ENCODE results near the gene ACTL8. TPM values are rescaled to one million over a fixed set of nuclear protein-coding genes. Genes with fewer than 3 reads are reported as not detected.
A peak's percentile ranks its signal among the peaks of the same experiment; 100 is the strongest.

The ACTL8 gene
- total RNA-seq, result not detected

- Mint-ChIP-seq H3K4me3 (no peak within 1 kb of the TSS), H3K9me3 (peaks cover 41% of the 10 kb centered on the region)
Measured at GRCh38 chr1:17755120-17755519, at the start of gene ACTL8. TSS of gene ACTL8 (plus strand) at chr1:17755333. CDS start at chr1:17823009, 67,676 bp downstream.

GRCh38 chr1:17706445-17706844, 48.7 kb upstream of the ACTL8 start:
- Mint-ChIP-seq H3K4me1 (no peaks in the 10 kb centered on the region), H3K36me3 (no peaks in the 10 kb centered on the region), H3K27ac (no peak overlapping the region), H3K27me3 (no peaks in the 10 kb centered on the region), H3K4me3 (no peak overlapping the region), H3K9me3 (no peaks in the 10 kb centered on the region)
- DNase-seq, result no peak

More at GRCh38 chr1:17755120-17755519, at the start of gene ACTL8:
- no peak within 1 kb of the TSS for H3K27ac Mint-ChIP-seq
- DNase-seq, result peak; percentile 7
- no peaks in the 10 kb centered on the region for H3K4me1 Mint-ChIP-seq
- H3K27me3 Mint-ChIP-seq, result peaks cover 3% of the 10 kb centered on the region
- H3K36me3 Mint-ChIP-seq, result peaks cover 8% of the 10 kb centered on the region

- DNase-seq, result no peak
- H3K4me1 Mint-ChIP-seq, result no peaks in the 10 kb centered on the region
- no peak overlapping the region for H3K27ac Mint-ChIP-seq
- H3K4me3 Mint-ChIP-seq, result no peak overlapping the region
- H3K36me3 Mint-ChIP-seq, result no peaks in the 10 kb centered on the region
- H3K27me3 Mint-ChIP-seq, result no peaks in the 10 kb centered on the region
- no peaks in the 10 kb centered on the region for H3K9me3 Mint-ChIP-seq
Measured at GRCh38 chr1:17709981-17710380, 45.2 kb upstream of the ACTL8 start.

- no peak for DNase-seq
- H3K27me3 Mint-ChIP-seq, result no peaks in the 10 kb centered on the region
- H3K36me3 Mint-ChIP-seq, result no peaks in the 10 kb centered on the region
- H3K4me1 Mint-ChIP-seq, result no peaks in the 10 kb centered on the region
- no peak overlapping the region for H3K4me3 Mint-ChIP-seq
- no peaks in the 10 kb centered on the region for H3K9me3 Mint-ChIP-seq
- H3K27ac Mint-ChIP-seq, result no peak overlapping the region
Measured at GRCh38 chr1:17710889-17711576, 44.1 kb upstream of the ACTL8 start.

GRCh38 chr1:17711577-17711910, 43.6 kb upstream of the ACTL8 start:
- no peak overlapping the region for H3K27ac Mint-ChIP-seq
- no peaks in the 10 kb centered on the region for H3K36me3 Mint-ChIP-seq
- no peaks in the 10 kb centered on the region for H3K27me3 Mint-ChIP-seq
- H3K4me1 Mint-ChIP-seq, result no peaks in the 10 kb centered on the region
- H3K9me3 Mint-ChIP-seq, result no peaks in the 10 kb centered on the region
- DNase-seq, result no peak
- H3K4me3 Mint-ChIP-seq, result no peak overlapping the region

- DNase-seq, result no peak
- H3K9me3 Mint-ChIP-seq, result no peaks in the 10 kb centered on the region
- H3K27me3 Mint-ChIP-seq, result peaks cover 2% of the 10 kb centered on the region
- no peaks in the 10 kb centered on the region for H3K4me1 Mint-ChIP-seq
- H3K36me3 Mint-ChIP-seq, result no peaks in the 10 kb centered on the region
- H3K27ac Mint-ChIP-seq, result no peak overlapping the region
- H3K4me3 Mint-ChIP-seq, result no peak overlapping the region
Measured at GRCh38 chr1:17711941-17712340, 43.2 kb upstream of the ACTL8 start.

GRCh38 chr1:17713993-17714392, 41.1 kb upstream of the ACTL8 start:
- Mint-ChIP-seq H3K36me3 (no peaks in the 10 kb centered on the region), H3K4me1 (no peaks in the 10 kb centered on the region), H3K27me3 (peaks cover 6% of the 10 kb centered on the region), H3K4me3 (no peak overlapping the region), H3K9me3 (no peaks in the 10 kb centered on the region), H3K27ac (no peak overlapping the region)
- no peak for DNase-seq

GRCh38 chr1:17717594-17718535, 37.3 kb upstream of the ACTL8 start:
- H3K9me3 Mint-ChIP-seq, result no peaks in the 10 kb centered on the region
- no peak overlapping the region for H3K27ac Mint-ChIP-seq
- no peak overlapping the region for H3K4me3 Mint-ChIP-seq
- peaks cover 6% of the 10 kb centered on the region for H3K27me3 Mint-ChIP-seq
- H3K36me3 Mint-ChIP-seq, result no peaks in the 10 kb centered on the region
- no peak for DNase-seq
- H3K4me1 Mint-ChIP-seq, result no peaks in the 10 kb centered on the region

GRCh38 chr1:17719874-17720273, 35.3 kb upstream of the ACTL8 start:
- H3K27me3 Mint-ChIP-seq, result peaks cover 6% of the 10 kb centered on the region
- H3K27ac Mint-ChIP-seq, result no peak overlapping the region
- no peaks in the 10 kb centered on the region for H3K9me3 Mint-ChIP-seq
- no peaks in the 10 kb centered on the region for H3K4me1 Mint-ChIP-seq
- no peaks in the 10 kb centered on the region for H3K36me3 Mint-ChIP-seq
- DNase-seq, result no peak
- no peak overlapping the region for H3K4me3 Mint-ChIP-seq

GRCh38 chr1:17721444-17721843, 33.7 kb upstream of the ACTL8 start:
- Mint-ChIP-seq H3K4me1 (no peaks in the 10 kb centered on the region), H3K4me3 (no peak overlapping the region), H3K36me3 (no peaks in the 10 kb centered on the region), H3K27ac (no peak overlapping the region), H3K27me3 (peaks cover 6% of the 10 kb centered on the region), H3K9me3 (no peaks in the 10 kb centered on the region)
- DNase-seq, result no peak

GRCh38 chr1:17723684-17724083, 31.4 kb upstream of the ACTL8 start:
- Mint-ChIP-seq H3K27ac (no peak overlapping the region), H3K9me3 (no peaks in the 10 kb centered on the region), H3K27me3 (no peaks in the 10 kb centered on the region), H3K4me3 (no peak overlapping the region), H3K4me1 (no peaks in the 10 kb centered on the region), H3K36me3 (no peaks in the 10 kb centered on the region)
- no peak for DNase-seq

- Mint-ChIP-seq H3K27ac (no peak overlapping the region), H3K4me1 (no peaks in the 10 kb centered on the region), H3K4me3 (no peak overlapping the region), H3K36me3 (no peaks in the 10 kb centered on the region), H3K27me3 (no peaks in the 10 kb centered on the region), H3K9me3 (no peaks in the 10 kb centered on the region)
- no peak for DNase-seq
Measured at GRCh38 chr1:17724150-17724549, 31.0 kb upstream of the ACTL8 start.

- DNase-seq, result no peak
- H3K36me3 Mint-ChIP-seq, result no peaks in the 10 kb centered on the region
- H3K27ac Mint-ChIP-seq, result no peak overlapping the region
- H3K9me3 Mint-ChIP-seq, result no peaks in the 10 kb centered on the region
- no peaks in the 10 kb centered on the region for H3K27me3 Mint-ChIP-seq
- H3K4me3 Mint-ChIP-seq, result no peak overlapping the region
- no peaks in the 10 kb centered on the region for H3K4me1 Mint-ChIP-seq
Measured at GRCh38 chr1:17725084-17725719, 29.9 kb upstream of the ACTL8 start.

- Mint-ChIP-seq H3K9me3 (no peaks in the 10 kb centered on the region), H3K36me3 (no peaks in the 10 kb centered on the region), H3K4me1 (no peaks in the 10 kb centered on the region), H3K27ac (no peak overlapping the region), H3K27me3 (no peaks in the 10 kb centered on the region), H3K4me3 (no peak overlapping the region)
- DNase-seq, result no peak
Measured at GRCh38 chr1:17725811-17726582, 29.1 kb upstream of the ACTL8 start.
